HG02981 (cell line): ENCODE data around the gene MAP2.

ENCODE experiments used
- ATAC-seq: cut with Tn5 transposase; IDR thresholded peaks from one replicate; pipeline ENCODE4 v1.9.1; 2021; ENCODE audit warnings: mild to moderate bottlenecking, moderate library complexity; ENCODE audit not compliant: unreplicated experiment

The MAP2 gene

GRCh38 chr2:209424781-209425470 lies 1.1 kb downstream of the MAP2 start:
- ATAC-seq = no peak

GRCh38 chr2:209425471-209426071 lies 1.7 kb downstream of the MAP2 start:
- ATAC-seq = peak; percentile 39

DNA sequence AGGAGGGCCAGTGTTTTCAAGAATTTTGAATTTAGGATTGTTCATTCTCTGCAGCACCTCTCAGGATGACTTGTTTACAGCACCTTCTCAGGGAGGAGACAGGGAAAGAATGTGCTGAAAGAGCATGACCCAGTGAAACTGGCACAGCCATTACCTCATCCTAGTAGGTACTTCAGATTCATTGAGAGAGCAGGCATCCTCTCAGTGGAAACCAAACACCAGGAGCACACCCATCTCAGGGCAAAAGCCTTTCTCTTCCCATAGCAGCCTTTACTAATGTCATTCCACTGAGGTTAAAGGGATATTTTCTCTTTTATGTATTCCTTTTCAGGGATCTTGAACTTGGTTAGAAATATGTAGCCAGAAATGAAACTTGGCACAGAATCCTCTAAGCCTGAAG lies 2.6 kb downstream of the MAP2 start:
- no peak for ATAC-seq

- ATAC-seq = no peak
Measured at GRCh38 chr2:209431701-209432100, 7.9 kb downstream of the MAP2 start.

DNA sequence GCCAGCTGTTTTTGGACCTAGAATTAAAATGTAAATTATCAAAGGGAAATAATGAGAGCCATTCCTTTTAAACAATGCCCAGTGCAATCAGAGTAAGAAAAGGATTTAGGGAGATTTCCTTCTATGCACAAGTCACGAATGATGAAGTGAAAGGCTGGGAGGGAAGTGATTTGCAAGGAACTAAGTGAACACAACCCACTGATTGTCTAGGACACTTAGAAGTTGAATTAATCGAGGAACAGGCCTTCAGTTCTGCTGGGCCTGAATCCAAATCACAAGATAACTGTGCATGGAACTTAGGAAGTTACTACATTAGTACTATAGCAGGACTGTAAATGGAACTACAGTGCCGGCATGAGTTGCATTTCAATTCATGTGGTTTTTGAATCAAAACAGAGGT lies 17.7 kb downstream of the MAP2 start:
- no peak for ATAC-seq

- ATAC-seq = no peak
Measured at GRCh38 chr2:209442939-209443338, 19.1 kb downstream of the MAP2 start.

DNA sequence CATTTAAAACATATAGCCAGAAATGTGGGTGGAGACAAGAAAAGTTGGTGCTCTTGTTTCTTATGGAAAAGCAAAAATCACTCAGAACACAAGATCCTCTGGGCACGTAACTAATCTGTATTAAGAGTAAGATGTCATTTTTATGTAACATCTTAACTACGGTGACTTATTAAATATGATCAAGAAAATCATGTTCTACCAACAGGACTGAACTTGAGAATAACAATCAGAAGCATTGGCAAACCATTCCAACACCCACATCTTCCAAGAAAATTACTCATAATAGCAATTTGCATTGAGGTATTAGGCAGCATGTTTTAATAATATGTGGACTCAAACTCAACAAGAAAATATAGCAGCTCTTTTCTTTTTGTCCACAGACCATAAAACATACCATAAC lies 21.6 kb downstream of the MAP2 start:
- ATAC-seq = no peak

- ATAC-seq = no peak
Measured at GRCh38 chr2:209451209-209451834, 27.5 kb downstream of the MAP2 start.

DNA sequence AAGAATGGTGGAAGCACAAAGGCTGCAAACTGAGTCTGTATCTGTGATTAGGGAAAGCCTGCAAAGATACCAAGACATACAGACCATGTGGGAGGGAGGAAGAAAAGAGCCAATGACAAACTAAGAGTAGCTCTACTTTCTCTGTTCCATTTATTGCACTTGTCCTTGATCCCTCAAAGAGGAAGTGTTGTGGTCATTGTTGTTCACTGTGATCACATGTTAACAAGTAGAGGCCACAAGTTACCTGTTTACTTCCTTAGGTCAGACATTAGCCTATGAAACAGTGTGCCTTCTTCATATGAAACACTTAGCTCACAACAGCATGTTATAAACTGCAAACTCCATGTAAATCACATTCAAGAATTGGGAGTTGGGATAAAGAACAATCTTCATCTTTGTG lies 32.6 kb downstream of the MAP2 start:
- peak; percentile 43 for ATAC-seq

GRCh38 chr2:209458008-209458979 lies 34.4 kb downstream of the MAP2 start:
- ATAC-seq = no peak

- ATAC-seq = no peak
Measured at GRCh38 chr2:209459359-209459758, 35.5 kb downstream of the MAP2 start.

- ATAC-seq = no peak
Measured at GRCh38 chr2:209460151-209460761, 36.4 kb downstream of the MAP2 start.

DNA sequence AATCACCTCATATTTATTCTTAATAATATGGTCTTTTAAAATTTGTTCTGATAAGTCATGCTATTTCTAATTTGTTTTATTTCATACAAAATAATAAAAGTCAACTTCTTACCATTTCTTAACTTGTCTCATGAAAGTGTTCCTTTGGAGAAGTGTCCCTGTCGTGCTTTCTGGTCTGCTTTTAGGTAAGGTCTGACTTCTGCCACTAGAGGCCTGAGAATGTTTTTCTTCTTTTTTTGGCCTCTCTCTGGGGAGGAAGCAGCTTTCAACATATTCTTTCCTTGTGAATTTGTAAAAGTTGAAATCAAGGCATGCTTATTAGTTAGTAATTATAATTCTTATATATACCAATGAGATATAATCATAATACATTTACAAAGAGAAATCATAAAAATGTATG lies 39.4 kb downstream of the MAP2 start:
- ATAC-seq = peak; percentile 64

GRCh38 chr2:209463835-209464234 lies 40.0 kb downstream of the MAP2 start:
- no peak for ATAC-seq

GRCh38 chr2:209468846-209469245 lies 45.0 kb downstream of the MAP2 start:
- no peak for ATAC-seq

DNA sequence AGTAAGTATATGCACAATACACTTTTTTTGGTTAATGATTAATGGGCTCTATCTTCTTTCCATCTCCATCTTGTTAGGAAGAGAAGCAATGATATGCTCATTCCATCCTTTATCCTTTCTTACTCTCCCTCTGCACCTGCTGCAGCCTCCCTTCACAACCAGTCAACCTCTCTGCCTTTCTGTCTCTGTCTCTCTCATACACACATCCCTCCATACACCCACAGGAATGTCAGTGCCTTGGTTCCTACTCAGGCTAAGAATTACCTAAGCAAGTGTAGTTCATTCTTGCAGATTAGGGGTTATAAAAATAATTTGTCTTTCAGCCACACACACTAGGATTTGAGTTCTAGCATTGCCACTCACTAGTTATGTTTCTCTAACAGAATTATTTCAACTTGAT lies 45.6 kb downstream of the MAP2 start:
- ATAC-seq = no peak

DNA sequence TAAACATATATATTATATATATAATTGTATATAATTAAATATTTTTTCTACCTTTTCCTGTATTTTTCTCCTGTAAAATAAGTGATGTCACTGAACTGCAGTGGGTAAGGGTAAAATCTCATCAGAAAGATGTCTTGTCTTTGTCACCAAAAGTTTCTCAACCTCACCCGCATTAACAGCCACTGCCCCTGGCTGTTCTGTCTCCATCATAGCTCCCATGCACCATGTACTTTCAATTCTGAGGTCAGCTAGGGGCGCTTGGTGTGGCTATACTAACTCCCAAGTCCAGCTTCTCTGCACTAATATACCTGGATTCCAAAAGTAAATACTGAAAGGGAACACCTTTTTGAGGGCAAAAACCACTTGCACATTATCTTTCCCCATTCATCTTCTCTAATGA lies 46.6 kb downstream of the MAP2 start:
- ATAC-seq = no peak

GRCh38 chr2:209471037-209471436 lies 47.2 kb downstream of the MAP2 start:
- ATAC-seq = no peak

- no peak for ATAC-seq
Measured at GRCh38 chr2:209472112-209472832, 48.4 kb downstream of the MAP2 start.

DNA sequence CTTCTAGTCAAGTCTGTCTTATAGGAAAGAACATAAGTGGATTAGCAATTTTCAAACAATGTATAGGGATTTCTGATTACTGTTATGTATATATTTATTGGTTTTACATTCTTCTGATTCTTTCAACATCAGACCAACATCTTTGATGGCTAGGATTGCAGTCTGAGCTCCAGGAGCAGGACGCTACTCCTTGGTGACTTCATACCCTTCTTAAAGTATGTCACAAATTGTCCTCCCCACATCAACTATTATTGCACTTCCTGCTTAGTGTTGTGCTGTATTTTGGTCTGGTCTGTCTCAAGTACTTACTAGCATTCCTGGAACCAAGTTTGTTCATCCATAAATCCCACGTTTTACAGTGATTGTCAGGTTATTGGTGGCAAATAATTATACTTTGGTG lies 49.0 kb downstream of the MAP2 start:
- ATAC-seq = no peak
